ENCODE results near the gene ZBTB46. TPM values are rescaled to one million over a fixed set of nuclear protein-coding genes. Genes with fewer than 3 reads are reported as not detected.
A peak's percentile ranks its signal among the peaks of the same experiment; 100 is the strongest.

ZBTB46 gene
- total RNA-seq, 4 donors from 2014 or later = 11.1 to 65.3 (median 17.8) TPM

DNA sequence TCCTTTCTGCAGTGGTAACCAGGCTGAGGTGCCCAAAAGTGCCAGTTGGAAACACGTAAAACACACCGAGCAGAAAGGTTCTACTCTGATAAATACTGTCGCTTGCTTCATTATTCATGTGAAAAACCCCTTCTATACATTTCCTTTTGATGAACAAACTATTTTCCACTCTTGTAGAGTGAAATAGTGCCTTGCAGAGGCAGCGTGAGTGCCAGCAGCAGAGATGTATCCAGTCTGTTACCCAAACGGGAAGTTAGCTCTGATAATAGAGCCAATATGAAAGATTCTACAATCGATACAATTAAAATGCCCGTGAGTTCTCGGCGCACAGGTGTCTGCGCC is 1.5 kb downstream of the ZBTB46 start:
- no peak for TF ChIP-seq CTCF (IDR thresholded peaks at IDR 0.05)
- no peak for DNase-seq (ENCODE audit: low spot score)
- no peak for ATAC-seq (ENCODE audit: low FRiP score)

DNA sequence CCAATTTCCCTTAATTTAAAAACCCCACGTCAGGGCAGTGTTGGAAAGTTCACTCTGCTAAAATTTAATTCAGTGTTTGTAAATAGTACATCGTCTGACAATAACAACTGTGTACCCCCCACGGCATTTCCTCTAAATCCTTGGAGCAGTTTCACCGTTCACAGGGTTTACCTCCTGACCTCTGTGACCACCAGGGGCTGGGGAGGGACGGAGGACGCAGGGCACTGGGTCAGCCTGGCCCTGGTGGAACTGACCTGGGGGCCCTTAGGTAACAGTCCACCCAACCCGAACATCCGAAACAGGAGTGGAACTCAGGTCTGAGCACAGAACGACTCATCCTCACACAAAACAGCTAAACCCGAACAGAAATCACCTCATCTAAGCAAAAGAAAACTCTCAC is 2.1 kb downstream of the ZBTB46 start:
- no peak for ATAC-seq (ENCODE audit: low FRiP score)
- DNase-seq (ENCODE audit: low spot score) = no peak
- no peak for TF ChIP-seq CTCF (IDR thresholded peaks at IDR 0.05)

DNA sequence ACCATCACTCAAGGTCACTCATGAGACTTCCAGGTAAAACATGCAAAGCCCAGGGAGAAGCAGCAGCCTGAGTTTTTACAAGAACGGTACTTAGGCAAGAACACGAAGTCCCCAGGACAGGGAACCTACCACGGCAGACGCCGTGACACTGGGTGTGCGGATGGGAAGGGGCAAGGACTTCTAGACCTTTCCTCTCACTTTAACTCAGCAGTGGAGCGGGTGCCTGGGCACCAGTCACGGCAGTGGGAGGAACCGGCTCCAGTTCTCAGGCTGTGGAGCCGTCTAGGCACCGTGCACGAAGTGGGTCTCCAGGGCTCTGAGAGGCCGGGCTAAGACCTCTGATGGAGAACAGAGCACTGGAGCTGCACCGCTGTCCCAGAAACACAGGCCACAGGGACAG is 2.5 kb downstream of the ZBTB46 start:
- DNase-seq (ENCODE audit: low spot score) (no peak), ATAC-seq (ENCODE audit: low FRiP score) (no peak)
- no peak for TF ChIP-seq CTCF (IDR thresholded peaks at IDR 0.05)

GRCh38 chr20:63828124-63828523 is 2.9 kb downstream of the ZBTB46 start:
- TF ChIP-seq CTCF (IDR thresholded peaks at IDR 0.05) = no peak
- no peak for DNase-seq (ENCODE audit: low spot score)
- no peak for ATAC-seq (ENCODE audit: low FRiP score)

DNA sequence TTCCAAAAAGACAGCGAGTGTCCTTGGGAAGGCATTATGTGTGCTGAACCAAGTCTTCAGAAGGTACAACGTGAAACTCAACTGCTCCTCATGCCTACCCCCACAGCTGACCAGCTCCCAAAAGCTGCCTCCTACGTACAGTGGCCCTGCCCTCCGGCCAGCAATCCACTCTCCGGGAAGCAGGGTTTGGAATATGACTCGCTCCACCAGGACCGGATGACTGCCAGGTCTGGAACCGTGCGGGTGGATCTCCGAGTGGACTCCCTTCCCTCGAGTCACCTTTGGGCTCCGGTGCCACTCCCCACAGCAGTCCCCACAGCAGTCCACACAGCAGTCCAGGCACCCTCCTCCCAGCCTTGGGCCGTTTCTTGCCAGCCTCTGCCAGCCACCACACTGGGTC is 4.3 kb downstream of the ZBTB46 start:
- TF ChIP-seq CTCF (IDR thresholded peaks at IDR 0.05) = no peak
- peak; percentile 38 for ATAC-seq (ENCODE audit: low FRiP score)
- no peak for DNase-seq (ENCODE audit: low spot score)

DNA sequence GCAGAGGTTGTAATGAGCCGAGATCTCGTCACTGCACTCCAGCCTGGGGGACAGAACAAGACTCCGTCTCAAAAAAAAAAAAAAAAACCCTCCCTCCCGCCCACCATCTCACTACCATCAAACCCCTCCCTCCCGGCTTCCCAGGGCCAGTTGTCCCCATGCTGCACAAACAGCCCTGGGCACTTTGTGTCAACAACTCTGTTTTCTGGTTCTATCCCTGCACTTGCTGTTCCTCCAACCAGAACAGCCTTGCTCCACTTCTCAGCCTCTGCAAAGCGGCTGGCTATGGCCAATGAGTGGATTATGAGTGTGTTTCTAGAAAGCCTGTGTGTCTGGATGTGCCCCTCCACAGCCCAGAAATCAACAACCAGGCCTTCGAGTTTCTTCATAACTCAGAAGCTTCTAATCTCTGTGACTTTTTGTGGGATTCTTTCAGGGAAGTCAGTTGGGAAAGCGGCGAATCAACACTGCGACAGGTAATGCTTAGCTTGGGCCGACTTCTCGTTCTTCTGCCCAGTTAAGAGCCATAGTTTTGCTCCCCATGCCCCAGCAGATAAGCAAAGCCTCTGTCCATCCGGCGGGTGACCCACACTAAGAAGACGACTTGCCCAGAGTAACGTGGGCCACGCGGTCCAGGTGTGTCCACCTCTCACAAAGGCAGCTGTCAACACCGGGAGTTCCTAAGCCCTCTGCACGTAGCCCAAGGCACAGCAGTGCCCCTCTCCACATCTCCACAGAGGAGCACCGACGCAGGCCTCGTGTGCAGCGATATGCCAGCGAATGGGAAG is 5.5 kb downstream of the ZBTB46 start:
- TF ChIP-seq CTCF (IDR thresholded peaks at IDR 0.05) = no peak
- no peak for ATAC-seq (ENCODE audit: low FRiP score)

GRCh38 chr20:63823691-63824311 is 7.3 kb downstream of the ZBTB46 start:
- no peak for TF ChIP-seq CTCF (IDR thresholded peaks at IDR 0.05)
- DNase-seq (ENCODE audit: low spot score) (no peak), ATAC-seq (ENCODE audit: low FRiP score) (no peak)

More for the DNA sequence above, 5.5 kb downstream of the ZBTB46 start:
- DNase-seq (ENCODE audit: low spot score) = no peak
